Measurements from ENCODE around the gene ASIC3. TPM values are rescaled to one million over a fixed set of nuclear protein-coding genes. Genes with fewer than 3 reads are reported as not detected.

ASIC3 gene
- total and polyA plus RNA-seq, 2 of the 8 experiments (the other 6 are each of a cell fraction or from before 2014, with no cell fraction given) = 1.6 to 1.9 TPM

DNA sequence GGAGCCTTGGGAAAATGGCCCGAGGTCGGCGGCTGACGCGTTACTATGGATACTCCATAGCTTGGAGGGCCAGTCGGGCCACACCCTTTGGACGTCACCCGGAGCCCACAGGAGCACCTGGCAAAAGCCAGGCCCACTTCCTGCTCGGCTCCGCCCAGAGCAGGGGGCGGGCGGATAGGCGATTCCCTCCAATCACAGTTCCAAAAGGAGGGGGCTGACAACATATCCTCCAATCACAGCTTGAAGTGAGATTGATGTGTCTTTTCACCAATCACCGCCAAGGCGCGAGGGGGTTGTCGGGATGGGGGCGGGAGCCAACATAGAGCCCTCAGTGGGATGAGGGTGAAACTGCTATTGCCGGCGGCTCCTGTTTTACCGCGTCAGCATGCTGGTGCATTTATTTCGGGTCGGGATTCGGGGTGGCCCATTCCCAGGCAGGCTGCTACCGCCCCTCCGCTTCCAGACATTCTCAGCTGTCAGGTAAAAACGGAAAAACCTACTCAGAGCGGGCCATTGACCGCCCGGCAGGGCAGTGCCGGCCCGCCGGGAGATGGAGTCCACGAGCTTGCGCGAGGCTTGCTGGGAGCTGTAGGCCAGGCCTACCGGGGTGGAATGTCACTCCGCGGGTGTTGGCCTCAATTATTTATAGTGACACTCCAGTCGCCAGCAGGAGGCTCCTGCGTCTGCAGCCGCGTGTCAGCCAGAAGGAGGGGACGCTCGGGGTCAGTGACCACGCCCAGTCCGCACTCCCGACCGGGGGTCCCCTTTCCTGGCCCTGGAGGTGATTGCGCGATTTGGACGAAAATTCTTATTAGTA is 20.0 kb upstream of the ASIC3 start, which contains the start of gene ABCB8 (continued):
- TF ChIP-seq ATF3 (IDR thresholded peaks at IDR 0.05; ENCODE audit: insufficient read depth, low read depth, low read length) (no peak), FOSL1 (IDR thresholded peaks at IDR 0.05; ENCODE audit: insufficient read depth, low read depth, low read length) (no peak), JUND (IDR thresholded peaks at IDR 0.05; ENCODE audit: low read length) (no peak), CBX5 (IDR thresholded peaks at IDR 0.05; ENCODE audit: low read depth, low read length) (no peak), RNF2 (IDR thresholded peaks at IDR 0.05; ENCODE audit: borderline replicate concordance, low read depth, low read length, missing control alignments, poor library complexity, severe bottlenecking) (no peak), CTBP2 (IDR thresholded peaks at IDR 0.05; ENCODE audit: borderline replicate concordance, insufficient read depth, insufficient read length, low read length) (no peak), CTCF (IDR thresholded peaks at IDR 0.05; ENCODE audit: control extremely low read depth in 1 of 3, insufficient read depth in 1 of 3, low read depth in 1 of 3, low read length in 3 of 3) (peak; percentile 23 to 43 (median 30)), CHD2 (IDR thresholded peaks at IDR 0.05; ENCODE audit: low read length) (peak; percentile 94), ATF2 (IDR thresholded peaks at IDR 0.05; ENCODE audit: low read length) (no peak), SAP30 (IDR thresholded peaks at IDR 0.05; ENCODE audit: insufficient read depth, insufficient replicate concordance, low read length) (peak; percentile 10), CBX8 (IDR thresholded peaks at IDR 0.05; ENCODE audit: borderline replicate concordance, low read depth, low read length) (no peak), ZNF274 (IDR thresholded peaks at IDR 0.05; ENCODE audit: borderline replicate concordance, extremely low read depth, low read length) (no peak), CREB1 (IDR thresholded peaks at IDR 0.05) (peak; percentile 75), CEBPB (IDR thresholded peaks at IDR 0.05; ENCODE audit: low read depth, low read length) (no peak), NRF1 (IDR thresholded peaks at IDR 0.05; ENCODE audit: low read depth, low read length) (no peak), KDM5A (IDR thresholded peaks at IDR 0.05; ENCODE audit: low read length) (peak; percentile 67; the same call in 1 of the 2 replicates), POU5F1 (IDR thresholded peaks at IDR 0.05; ENCODE audit: low read depth, low read length) (no peak), SRF (IDR thresholded peaks at IDR 0.05; ENCODE audit: low read depth, low read length) (no peak)
